Measurements from ENCODE around the gene EPHB1. TPM values are rescaled to one million over a fixed set of nuclear protein-coding genes. Genes with fewer than 3 reads are reported as not detected.

The EPHB1 gene
- polyA plus RNA-seq, 6 donors from 2014 or later = not detected

- Mint-ChIP-seq H3K36me3 (no peaks in the 10 kb centered on the region), H3K4me1 (peaks cover 2 to 8% (median 8%) of the 10 kb centered on the region in 3 donors), H3K9me3 (peaks cover 0 to 8% (median 6%) of the 10 kb centered on the region in 7 donors), H3K27me3 (peaks cover 0 to 19% (median 10%) of the 10 kb centered on the region in 3 donors), H3K4me3 (no peak overlapping the region), H3K27ac (no peak overlapping the region)
- ATAC-seq (ENCODE audit: low read depth in 2 of 2) = no peak
- DNase-seq = no peak
Measured at GRCh38 chr3:134892326-134892725, 97.3 kb downstream of the EPHB1 start.

- Mint-ChIP-seq H3K36me3 (no peaks in the 10 kb centered on the region), H3K27ac (no peak overlapping the region), H3K27me3 (peaks cover 0 to 19% (median 10%) of the 10 kb centered on the region in 3 donors), H3K4me1 (peaks cover 0 to 4% (median 3%) of the 10 kb centered on the region in 3 donors), H3K9me3 (peaks cover 0 to 8% (median 6%) of the 10 kb centered on the region in 7 donors), H3K4me3 (no peak overlapping the region)
- DNase-seq (no peak), ATAC-seq (ENCODE audit: low read depth in 2 of 2) (no peak)
Measured at GRCh38 chr3:134892761-134893160, 97.7 kb downstream of the EPHB1 start.

GRCh38 chr3:134894533-134894932 is 99.5 kb downstream of the EPHB1 start:
- ATAC-seq (ENCODE audit: low read depth in 2 of 2) = no peak

GRCh38 chr3:134895181-134895580 is 100.1 kb downstream of the EPHB1 start:
- no peak for ATAC-seq (ENCODE audit: low read depth in 2 of 2)
- Mint-ChIP-seq H3K36me3 (no peaks in the 10 kb centered on the region), H3K27ac (no peak overlapping the region)

More at GRCh38 chr3:134894533-134894932, 99.5 kb downstream of the EPHB1 start:
- Mint-ChIP-seq H3K4me3 (no peak overlapping the region), H3K27me3 (peaks cover 0 to 19% (median 10%) of the 10 kb centered on the region in 3 donors), H3K4me1 (no peaks in the 10 kb centered on the region), H3K27ac (no peak overlapping the region), H3K36me3 (no peaks in the 10 kb centered on the region), H3K9me3 (peaks cover 0 to 8% (median 5%) of the 10 kb centered on the region in 7 donors)
- no peak for DNase-seq

GRCh38 chr3:134896141-134896540 is 101.1 kb downstream of the EPHB1 start:
- no peaks in the 10 kb centered on the region for H3K36me3 Mint-ChIP-seq
- no peak for ATAC-seq (ENCODE audit: low read depth in 2 of 2)
- H3K4me1 Mint-ChIP-seq = no peaks in the 10 kb centered on the region
- peaks cover 0 to 19% (median 10%) of the 10 kb centered on the region in 3 donors for H3K27me3 Mint-ChIP-seq
- H3K9me3 Mint-ChIP-seq = peaks cover 0 to 5% (median 2%) of the 10 kb centered on the region in 7 donors
- DNase-seq = no peak
- H3K27ac Mint-ChIP-seq = no peak overlapping the region
- no peak overlapping the region for H3K4me3 Mint-ChIP-seq

More at GRCh38 chr3:134895181-134895580, 100.1 kb downstream of the EPHB1 start:
- peaks cover 0 to 19% (median 10%) of the 10 kb centered on the region in 3 donors for H3K27me3 Mint-ChIP-seq
- DNase-seq = no peak
- no peaks in the 10 kb centered on the region for H3K4me1 Mint-ChIP-seq
- H3K4me3 Mint-ChIP-seq = no peak overlapping the region
- H3K9me3 Mint-ChIP-seq = peaks cover 0 to 8% (median 5%) of the 10 kb centered on the region in 7 donors

GRCh38 chr3:134896696-134897095 is 101.6 kb downstream of the EPHB1 start:
- Mint-ChIP-seq H3K27ac (no peak overlapping the region), H3K27me3 (peaks cover 0 to 19% (median 14%) of the 10 kb centered on the region in 3 donors), H3K9me3 (peaks cover 0 to 4% (median 0%) of the 10 kb centered on the region in 7 donors), H3K4me1 (no peaks in the 10 kb centered on the region), H3K36me3 (no peaks in the 10 kb centered on the region), H3K4me3 (no peak overlapping the region)
- DNase-seq = no peak
- ATAC-seq (ENCODE audit: low read depth in 2 of 2) = no peak

GRCh38 chr3:134897391-134898141 is 102.5 kb downstream of the EPHB1 start:
- Mint-ChIP-seq H3K27ac (no peak overlapping the region), H3K9me3 (peaks cover 0 to 4% (median 0%) of the 10 kb centered on the region in 7 donors), H3K4me3 (no peak overlapping the region), H3K4me1 (no peaks in the 10 kb centered on the region), H3K36me3 (no peaks in the 10 kb centered on the region), H3K27me3 (peaks cover 0 to 19% (median 17%) of the 10 kb centered on the region in 3 donors)
- ATAC-seq (ENCODE audit: low read depth in 2 of 2) (no peak), DNase-seq (no peak)

GRCh38 chr3:134898181-134898754 is 103.2 kb downstream of the EPHB1 start:
- no peak overlapping the region for H3K4me3 Mint-ChIP-seq
- H3K9me3 Mint-ChIP-seq = no peaks in the 10 kb centered on the region
- peaks cover 0 to 13% (median 13%) of the 10 kb centered on the region in 3 donors for H3K27me3 Mint-ChIP-seq
- H3K4me1 Mint-ChIP-seq = no peaks in the 10 kb centered on the region
- no peaks in the 10 kb centered on the region for H3K36me3 Mint-ChIP-seq
- no peak for DNase-seq
- no peak for ATAC-seq (ENCODE audit: low read depth in 2 of 2)
- H3K27ac Mint-ChIP-seq = no peak overlapping the region

GRCh38 chr3:134899786-134900185 is 104.7 kb downstream of the EPHB1 start:
- no peak for ATAC-seq (ENCODE audit: low read depth in 2 of 2)
- Mint-ChIP-seq H3K27me3 (peaks cover 0 to 7% (median 6%) of the 10 kb centered on the region in 3 donors), H3K4me3 (no peak overlapping the region), H3K36me3 (no peaks in the 10 kb centered on the region), H3K27ac (no peak overlapping the region), H3K9me3 (no peaks in the 10 kb centered on the region), H3K4me1 (peaks cover 0 to 10% (median 0%) of the 10 kb centered on the region in 3 donors)
- no peak for DNase-seq

- ATAC-seq (ENCODE audit: low read depth in 2 of 2) = no peak
- Mint-ChIP-seq H3K27me3 (peaks cover 0 to 7% (median under 1%) of the 10 kb centered on the region in 3 donors), H3K4me3 (no peak overlapping the region), H3K27ac (no peak overlapping the region), H3K4me1 (peaks cover 0 to 14% (median 0%) of the 10 kb centered on the region in 3 donors), H3K9me3 (no peaks in the 10 kb centered on the region), H3K36me3 (no peaks in the 10 kb centered on the region)
- DNase-seq = no peak
Measured at GRCh38 chr3:134900482-134900881, 105.4 kb downstream of the EPHB1 start.

GRCh38 chr3:134901461-134901860 is 106.4 kb downstream of the EPHB1 start:
- no peak overlapping the region for H3K4me3 Mint-ChIP-seq
- no peak for ATAC-seq (ENCODE audit: low read depth in 2 of 2)
- peaks cover 0 to 14% (median 0%) of the 10 kb centered on the region in 3 donors for H3K4me1 Mint-ChIP-seq
- no peak for DNase-seq
- no peaks in the 10 kb centered on the region for H3K9me3 Mint-ChIP-seq
- peaks cover 0 to 7% (median 0%) of the 10 kb centered on the region in 3 donors for H3K27me3 Mint-ChIP-seq
- H3K36me3 Mint-ChIP-seq = no peaks in the 10 kb centered on the region
- H3K27ac Mint-ChIP-seq = no peak overlapping the region

- Mint-ChIP-seq H3K4me1 (peaks cover 0 to 14% (median 0%) of the 10 kb centered on the region in 3 donors), H3K27me3 (peaks cover 0 to 7% (median 0%) of the 10 kb centered on the region in 3 donors), H3K4me3 (peak overlapping the region in 1 of 8 donors; percentile 2), H3K9me3 (no peaks in the 10 kb centered on the region), H3K27ac (no peak overlapping the region), H3K36me3 (no peaks in the 10 kb centered on the region)
- ATAC-seq (ENCODE audit: low read depth in 2 of 2) (no peak), DNase-seq (no peak)
Measured at GRCh38 chr3:134903837-134904236, 108.8 kb downstream of the EPHB1 start.

- peaks cover 0 to 7% (median 0%) of the 10 kb centered on the region in 3 donors for H3K27me3 Mint-ChIP-seq
- no peaks in the 10 kb centered on the region for H3K9me3 Mint-ChIP-seq
- H3K36me3 Mint-ChIP-seq = no peaks in the 10 kb centered on the region
- ATAC-seq (ENCODE audit: low read depth in 2 of 2) = no peak
- peak overlapping the region in 2 of 6 donors; percentile 41 to 90 for H3K27ac Mint-ChIP-seq
- peaks cover 0 to 14% (median 0%) of the 10 kb centered on the region in 3 donors for H3K4me1 Mint-ChIP-seq
- H3K4me3 Mint-ChIP-seq = no peak overlapping the region
- no peak for DNase-seq
Measured at GRCh38 chr3:134904241-134904771, 109.2 kb downstream of the EPHB1 start.

Data from naive B cell (primary cell).